HEK293 (cell line): ENCODE measurements around the gene SYT14.
"Not testable (repeated sequence)": the region's sequence is repeated elsewhere in the genome, so short reads cannot be mapped to it uniquely, and the experiment has no call there.

ENCODE experiments used
- CTCF ChIA-PET: fragments of 350-600 bp; formaldehyde crosslinking; extraction: SDS; loops from one replicate; lab custom pipeline; 2021; ENCODE audit warnings: antibody characterized with exemption; lab: Yijun Ruan, JAX
- POLR2A ChIA-PET: fragments of 300-600 bp; formaldehyde crosslinking; extraction: SDS; loops from one replicate; lab custom pipeline; 2020; ENCODE audit warnings: antibody characterized with exemption, inconsistent platforms; lab: Yijun Ruan, JAX
- H3K27ac ChIP-seq: fragments of 200-500 bp; sonication (Bioruptor generic); 2 replicates; pipeline ENCODE4 v1.5.1; 2014; ENCODE audit warnings: low read depth, low read length, control low read depth, inconsistent platforms; ENCODE audit errors: extremely low read depth
- H3K36me3 ChIP-seq, 2 experiments: fragments of 200-500 bp in 1 of 2; sonication (Bioruptor generic) in 1 of 2; 1 replicate in 1 of 2; 2 replicates in 1 of 2; pipeline ENCODE4 v1.5.1; 2014 to 2017; ENCODE audit warnings: inconsistent platforms in 2 of 2, low read length in 2 of 2; ENCODE audit not compliant: control insufficient read depth in 2 of 2, insufficient read depth in 1 of 2
- H3K4me1 ChIP-seq: fragments of 200-500 bp; sonication (Bioruptor generic); 2 replicates; pipeline ENCODE4 v1.5.1; 2014; ENCODE audit warnings: mild to moderate bottlenecking, low read length, inconsistent platforms; ENCODE audit not compliant: control insufficient read depth, insufficient read depth
- H3K4me3 ChIP-seq: 2 replicates; pipeline ENCODE4 v1.5.1; 2011; ENCODE audit warnings: low read depth, mild to moderate bottlenecking, control low read depth, low read length, moderate library complexity
- H3K9me3 ChIP-seq: fragments of 200-500 bp; sonication (Bioruptor generic); 2 replicates; pipeline ENCODE4 v1.5.1; 2014; ENCODE audit warnings: low read depth, low read length, inconsistent platforms; ENCODE audit not compliant: control insufficient read depth, insufficient read depth
- FEZF1 ChIP-seq: fragments of 450-650 bp; formaldehyde crosslinking; IDR thresholded peaks from 2 replicates; pipeline ENCODE4 v1.5.1; 2016; ENCODE audit warnings: missing biosample characterization, missing genetic modification characterization
- KLF1 ChIP-seq: fragments of 450-650 bp; formaldehyde crosslinking; IDR thresholded peaks from 2 replicates; pipeline ENCODE4 v1.5.1; 2016; ENCODE audit warnings: missing biosample characterization, missing genetic modification characterization
- KLF16 ChIP-seq: fragments of 450-650 bp; formaldehyde crosslinking; IDR thresholded peaks from 2 replicates; pipeline ENCODE4 v1.5.1; 2017; ENCODE audit warnings: missing biosample characterization, missing genetic modification characterization
- KLF9 ChIP-seq: fragments of 450-650 bp; formaldehyde crosslinking; IDR thresholded peaks from 2 replicates; pipeline ENCODE4 v1.5.1; 2016; ENCODE audit warnings: missing biosample characterization, missing genetic modification characterization, low read depth
- REST ChIP-seq: fragments of 450-650 bp; formaldehyde crosslinking; IDR thresholded peaks from 2 replicates; pipeline ENCODE4 v1.5.1; 2016; ENCODE audit warnings: missing biosample characterization, missing genetic modification characterization
- SP2 ChIP-seq: fragments of 450-650 bp; formaldehyde crosslinking; IDR thresholded peaks from 2 replicates; pipeline ENCODE4 v1.5.1; 2016; ENCODE audit warnings: missing biosample characterization, missing genetic modification characterization
- ZNF202 ChIP-seq: fragments of 450-650 bp; formaldehyde crosslinking; IDR thresholded peaks from 2 replicates; pipeline ENCODE4 v1.5.1; 2016; ENCODE audit warnings: missing biosample characterization, missing genetic modification characterization, borderline replicate concordance
- ZNF335 ChIP-seq: fragments of 450-650 bp; formaldehyde crosslinking; conservative IDR thresholded peaks from 2 replicates; pipeline ENCODE4 v1.5.1; 2016; ENCODE audit warnings: missing biosample characterization, missing genetic modification characterization
- ZNF473 ChIP-seq: fragments of 450-650 bp; formaldehyde crosslinking; IDR thresholded peaks from 2 replicates; pipeline ENCODE4 v1.5.1; 2017; ENCODE audit warnings: missing biosample characterization, missing genetic modification characterization
- ZNF621 ChIP-seq: fragments of 450-650 bp; formaldehyde crosslinking; IDR thresholded peaks from 2 replicates; pipeline ENCODE4 v1.5.1; 2017; ENCODE audit warnings: missing biosample characterization, missing genetic modification characterization
- ZNF692 ChIP-seq: fragments of 450-650 bp; formaldehyde crosslinking; IDR thresholded peaks from 2 replicates; pipeline ENCODE4 v1.5.1; 2016; ENCODE audit warnings: missing biosample characterization, missing genetic modification characterization
- ZNF768 ChIP-seq: fragments of 450-650 bp; formaldehyde crosslinking; IDR thresholded peaks from 2 replicates; pipeline ENCODE4 v1.5.1; 2018; ENCODE audit warnings: missing biosample characterization, mild to moderate bottlenecking, missing genetic modification characterization
- ZNF777 ChIP-seq: fragments of 450-650 bp; formaldehyde crosslinking; IDR thresholded peaks from 2 replicates; pipeline ENCODE4 v1.5.1; 2017; ENCODE audit warnings: missing biosample characterization, missing genetic modification characterization, borderline replicate concordance

SYT14 gene

GRCh38 chr1:209937996-209938959 lies at the start of gene SYT14 (continued):
- no peak for TF ChIP-seq REST (tag by site-specific recombination)
- TF ChIP-seq KLF9 (tag by site-specific recombination), result peak; percentile 61
- no peak for TF ChIP-seq KLF1 (tag by site-specific recombination)
- TF ChIP-seq KLF16 (tag by site-specific recombination), result peak; percentile 53
- peak; percentile 88 for TF ChIP-seq ZNF335 (tag by site-specific recombination)
- TF ChIP-seq ZNF692 (tag by site-specific recombination), result peak; percentile 17; the same call in 1 of the 2 replicates
- TF ChIP-seq SP2 (tag by site-specific recombination), result peak; percentile 34; the same call in 1 of the 2 replicates

GRCh38 chr1:209888291-209889076 lies 49.5 kb upstream of the SYT14 start:
- POLR2A ChIA-PET, result interaction anchor here (1.2 kb wide), 1 partner anchor 13 kb away, joined by 3 read pairs; no protein-coding TSS in a partner anchor
- H3K27ac ChIP-seq, H3K36me3 ChIP-seq, H3K4me3 ChIP-seq, H3K4me1 ChIP-seq, H3K9me3 ChIP-seq: not testable (repeated sequence)
- CTCF ChIA-PET, result interaction anchor here (2.5 to 2.6 kb wide), 2 partner anchors 12 to 101 kb away, joined by 12 to 13 read pairs; no protein-coding TSS in a partner anchor
- peak; percentile 58; the same call in 1 of the 2 replicates for TF ChIP-seq FEZF1 (tag by site-specific recombination)

GRCh38 chr1:209889077-209889418 lies 49.0 kb upstream of the SYT14 start:
- Histone ChIP-seq H3K36me3 (no peaks in the 10 kb centered on the region), H3K4me1 (peaks cover 3% of the 10 kb centered on the region; the same call in 1 of the 2 replicates), H3K9me3 (no peaks in the 10 kb centered on the region), H3K27ac (no peak overlapping the region), H3K4me3 (no peak overlapping the region)
- CTCF ChIA-PET, result no interaction called here
- POLR2A ChIA-PET, result no interaction called here
- no peak for TF ChIP-seq ZNF777 (tag by site-specific recombination)
- TF ChIP-seq ZNF473 (tag by site-specific recombination), result no peak

GRCh38 chr1:209890641-209891330 lies 47.2 kb upstream of the SYT14 start:
- Histone ChIP-seq H3K9me3 (no peaks in the 10 kb centered on the region), H3K4me3 (no peak overlapping the region)
- CTCF ChIA-PET, result interaction anchor here (0.7 to 2.2 kb wide), 2 partner anchors 9 to 10 kb away, joined by 3 to 18 read pairs; no protein-coding TSS in a partner anchor
- TF ChIP-seq ZNF768 (tag by site-specific recombination), result no peak
- no peak for TF ChIP-seq ZNF621 (tag by site-specific recombination)
- TF ChIP-seq KLF9 (tag by site-specific recombination), result no peak
- TF ChIP-seq ZNF202 (tag by site-specific recombination), result no peak
- no peak for TF ChIP-seq KLF1 (tag by site-specific recombination)
- TF ChIP-seq, all 188 proteins: peak for 0
- Histone ChIP-seq H3K4me1 (no peaks in the 10 kb centered on the region), H3K27ac (no peak overlapping the region), H3K36me3 (no peaks in the 10 kb centered on the region)
- POLR2A ChIA-PET, result no interaction called here
